ENCODE measurements around the gene SLC8B1. TPM values are rescaled to one million over a fixed set of nuclear protein-coding genes. Genes with fewer than 3 reads are reported as not detected.
"Not testable (repeated sequence)": the region's sequence is repeated elsewhere in the genome, so short reads cannot be mapped to it uniquely, and the experiment has no call there.

SLC8B1 gene
- total RNA-seq, 1 donor from 2014 or later: 19.1 TPM

DNA sequence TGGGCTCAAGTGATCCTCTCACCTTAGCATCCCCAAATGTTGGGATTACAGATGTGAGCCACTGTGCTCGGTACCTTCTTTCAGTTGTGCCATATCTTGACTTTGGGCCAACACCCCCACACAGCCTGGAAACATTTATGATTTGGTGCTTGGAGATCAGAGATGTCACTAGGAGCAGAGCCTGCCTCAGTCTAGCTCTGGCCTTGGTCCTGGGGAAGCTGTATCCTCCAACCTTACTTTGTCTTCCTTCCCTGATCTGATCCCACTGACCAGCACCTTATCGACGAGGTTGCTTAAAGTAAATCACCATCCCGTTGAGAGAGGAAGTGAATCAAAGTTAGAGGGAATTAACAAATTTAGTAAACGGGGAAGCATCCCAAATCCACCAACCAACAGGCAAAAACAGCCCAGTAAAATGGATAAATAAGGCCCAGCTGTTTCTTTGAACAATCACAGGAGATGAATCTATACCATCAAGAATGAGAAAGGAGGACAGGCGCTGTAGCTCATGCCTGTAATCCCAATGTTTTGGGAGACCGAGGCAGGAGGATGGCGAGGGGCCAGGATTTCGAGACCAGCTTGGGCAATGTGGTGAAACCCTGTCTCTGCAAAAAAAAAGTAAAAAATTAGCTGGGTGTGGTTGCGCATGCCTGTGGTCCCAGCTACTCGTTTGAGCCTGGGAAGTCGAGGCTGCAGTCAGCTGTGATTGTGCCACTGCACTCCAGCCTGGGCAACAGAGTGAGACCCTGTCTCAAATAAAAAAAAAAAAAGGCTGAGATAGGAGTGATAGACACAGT, 26.9 kb upstream of the SLC8B1 start:
- Mint-ChIP-seq H3K27me3 (ENCODE audit: low read depth) (no peaks in the 10 kb centered on the region), H3K9me3 (no peaks in the 10 kb centered on the region), H3K27ac (no peak overlapping the region), H3K36me3 (peaks cover 7% of the 10 kb centered on the region), H3K4me1 (peaks cover 12% of the 10 kb centered on the region), H3K4me3 (no peak overlapping the region)
- TF ChIP-seq, protein P1, sequence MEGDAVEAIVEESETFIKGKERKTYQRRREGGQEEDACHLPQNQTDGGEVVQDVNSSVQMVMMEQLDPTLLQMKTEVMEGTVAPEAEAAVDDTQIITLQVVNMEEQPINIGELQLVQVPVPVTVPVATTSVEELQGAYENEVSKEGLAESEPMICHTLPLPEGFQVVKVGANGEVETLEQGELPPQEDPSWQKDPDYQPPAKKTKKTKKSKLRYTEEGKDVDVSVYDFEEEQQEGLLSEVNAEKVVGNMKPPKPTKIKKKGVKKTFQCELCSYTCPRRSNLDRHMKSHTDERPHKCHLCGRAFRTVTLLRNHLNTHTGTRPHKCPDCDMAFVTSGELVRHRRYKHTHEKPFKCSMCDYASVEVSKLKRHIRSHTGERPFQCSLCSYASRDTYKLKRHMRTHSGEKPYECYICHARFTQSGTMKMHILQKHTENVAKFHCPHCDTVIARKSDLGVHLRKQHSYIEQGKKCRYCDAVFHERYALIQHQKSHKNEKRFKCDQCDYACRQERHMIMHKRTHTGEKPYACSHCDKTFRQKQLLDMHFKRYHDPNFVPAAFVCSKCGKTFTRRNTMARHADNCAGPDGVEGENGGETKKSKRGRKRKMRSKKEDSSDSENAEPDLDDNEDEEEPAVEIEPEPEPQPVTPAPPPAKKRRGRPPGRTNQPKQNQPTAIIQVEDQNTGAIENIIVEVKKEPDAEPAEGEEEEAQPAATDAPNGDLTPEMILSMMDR (IDR thresholded peaks at IDR 0.05; ENCODE audit: unreplicated experiment): no peak
- no peak for DNase-seq (ENCODE audit: low spot score in 2 of 2, unreplicated experiment in 2 of 2)

DNA sequence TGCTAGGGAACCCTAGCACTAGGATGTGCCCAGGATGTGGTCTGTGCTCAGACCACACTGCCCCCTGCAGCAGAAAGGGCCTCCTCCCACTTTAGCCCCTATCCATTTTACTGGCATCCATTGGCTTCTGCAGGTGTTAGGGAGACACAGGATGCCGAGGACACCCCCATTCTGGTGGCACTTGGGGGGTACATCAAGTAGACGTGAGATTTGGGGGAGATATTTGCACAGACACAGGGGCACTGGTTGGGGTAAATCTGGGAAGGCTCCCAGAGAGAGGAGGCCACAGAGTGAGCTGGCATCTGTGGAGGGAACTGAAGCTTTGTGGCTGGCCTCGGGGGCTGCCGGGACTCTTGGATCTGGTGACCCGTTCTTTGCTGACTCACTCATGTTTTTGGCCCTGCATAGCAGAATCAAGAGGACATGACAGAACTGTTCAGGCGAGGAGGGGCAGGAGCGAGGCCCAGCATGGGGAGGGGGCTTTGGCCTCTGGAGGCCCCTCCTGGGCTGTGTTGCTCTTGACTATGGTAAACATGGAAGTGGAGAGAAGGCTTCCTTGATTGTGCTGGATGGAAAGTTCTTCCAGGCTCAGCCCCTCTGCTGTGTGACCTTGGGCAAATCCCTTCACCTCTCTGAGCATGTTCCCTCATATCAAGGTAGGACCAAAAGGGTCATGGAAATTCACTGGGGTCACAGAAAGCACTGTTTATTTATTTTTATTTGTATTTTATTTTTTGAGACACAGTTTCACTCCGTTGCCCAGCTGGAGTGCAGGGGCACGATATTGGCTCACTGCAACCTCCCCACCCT, 25.2 kb upstream of the SLC8B1 start:
- Mint-ChIP-seq H3K9me3 (no peaks in the 10 kb centered on the region), H3K36me3 (peaks cover 7% of the 10 kb centered on the region), H3K4me1 (peaks cover 14% of the 10 kb centered on the region), H3K27ac (no peak overlapping the region), H3K4me3 (peak overlapping the region; percentile 82), H3K27me3 (ENCODE audit: low read depth) (no peaks in the 10 kb centered on the region)
- DNase-seq (ENCODE audit: low spot score in 2 of 2, unreplicated experiment in 2 of 2): no peak
- TF ChIP-seq, protein P1 (IDR thresholded peaks at IDR 0.05; ENCODE audit: unreplicated experiment): no peak

- Mint-ChIP-seq H3K9me3 (no peaks in the 10 kb centered on the region), H3K4me1 (peaks cover 14% of the 10 kb centered on the region), H3K4me3 (peak overlapping the region; percentile 82), H3K36me3 (peaks cover 1% of the 10 kb centered on the region), H3K27me3 (ENCODE audit: low read depth) (no peaks in the 10 kb centered on the region), H3K27ac (peak overlapping the region; percentile 71)
- DNase-seq (ENCODE audit: low spot score in 2 of 2, unreplicated experiment in 2 of 2): no peak
- TF ChIP-seq, protein P1 (IDR thresholded peaks at IDR 0.05; ENCODE audit: unreplicated experiment): no peak
Measured at GRCh38 chr12:113359133-113359938, 24.4 kb upstream of the SLC8B1 start.

DNA sequence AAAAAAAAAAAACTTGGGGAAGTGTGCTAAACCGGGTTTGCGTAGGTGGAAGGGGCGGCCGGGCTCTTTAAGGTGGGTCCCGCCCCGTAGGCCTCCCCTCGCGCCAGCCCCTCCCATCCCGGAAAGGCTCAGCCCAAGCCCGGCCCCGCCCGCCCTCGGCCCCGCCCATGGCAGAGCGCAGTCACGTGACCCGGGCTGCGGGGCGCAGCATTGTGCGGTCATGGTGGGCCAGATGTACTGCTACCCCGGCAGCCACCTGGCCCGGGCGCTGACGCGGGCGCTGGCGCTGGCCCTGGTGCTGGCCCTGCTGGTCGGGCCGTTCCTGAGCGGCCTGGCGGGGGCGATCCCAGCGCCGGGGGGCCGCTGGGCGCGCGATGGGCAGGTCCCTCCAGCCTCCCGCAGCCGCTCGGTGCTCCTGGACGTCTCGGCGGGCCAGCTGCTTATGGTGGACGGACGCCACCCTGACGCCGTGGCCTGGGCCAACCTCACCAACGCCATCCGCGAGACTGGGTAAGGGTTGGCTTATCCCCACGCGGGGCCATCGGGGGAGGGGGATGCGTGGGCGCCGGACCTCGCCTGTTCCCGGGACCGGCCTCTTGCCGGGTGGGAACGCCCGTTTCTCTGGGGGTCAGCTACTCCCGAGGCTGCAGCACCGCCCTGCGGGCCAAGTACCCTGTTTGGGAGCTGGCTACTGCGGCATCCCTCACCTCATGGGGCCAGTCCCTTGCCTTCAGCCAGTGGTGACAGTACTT, 23.6 kb upstream of the SLC8B1 start, which contains the start of gene PLBD2:
Gene PLBD2, plus strand, starts transcription at position 207 of the 752 bp plus-strand sequence. Its CDS starts 14 bp downstream, at position 221.
- Mint-ChIP-seq H3K36me3 (no peaks in the 10 kb centered on the region), H3K9me3 (no peaks in the 10 kb centered on the region), H3K4me1 (peaks cover 14% of the 10 kb centered on the region), H3K4me3 (peak within 1 kb of the TSS; percentile 82), H3K27ac (peak within 1 kb of the TSS; percentile 73), H3K27me3 (ENCODE audit: low read depth) (no peaks in the 10 kb centered on the region)
- TF ChIP-seq, protein P1 (IDR thresholded peaks at IDR 0.05; ENCODE audit: unreplicated experiment): no peak
- peak; percentile 92 for DNase-seq (ENCODE audit: low spot score in 2 of 2, unreplicated experiment in 2 of 2)

DNA sequence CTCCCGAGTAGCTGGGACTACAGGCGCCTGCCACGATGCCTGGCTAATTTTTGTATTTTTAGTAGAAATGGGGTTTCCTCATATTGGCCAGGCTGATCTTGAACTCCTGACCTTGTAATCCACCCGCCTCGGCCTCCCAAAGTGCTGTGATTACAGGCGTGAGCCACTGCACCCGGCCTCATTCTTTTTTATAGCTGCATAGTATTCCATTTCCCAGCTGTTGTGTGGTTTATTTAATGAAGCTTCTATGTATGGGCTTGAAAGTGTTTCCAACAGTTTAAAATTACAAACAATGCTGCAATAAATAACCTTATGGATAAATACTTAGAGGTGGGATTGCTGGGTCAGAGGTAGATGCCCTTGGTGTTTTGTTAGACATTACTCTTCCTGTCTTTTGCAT, 19.3 kb upstream of the SLC8B1 start:
- not testable (repeated sequence) for H3K27ac Mint-ChIP-seq; H3K4me1 Mint-ChIP-seq; H3K27me3 Mint-ChIP-seq (ENCODE audit: low read depth); H3K4me3 Mint-ChIP-seq; H3K36me3 Mint-ChIP-seq; H3K9me3 Mint-ChIP-seq; DNase-seq (ENCODE audit: low spot score in 2 of 2, unreplicated experiment in 2 of 2)

All from mesothelial cell of epicardium (in vitro differentiated cells).